ENCODE results near the gene CEBPZ. TPM values are rescaled to one million over a fixed set of nuclear protein-coding genes. Genes with fewer than 3 reads are reported as not detected.

CEBPZ gene
- total and polyA plus RNA-seq, 4 donors = 15.7 to 25.6 (median 19.9) TPM

DNA sequence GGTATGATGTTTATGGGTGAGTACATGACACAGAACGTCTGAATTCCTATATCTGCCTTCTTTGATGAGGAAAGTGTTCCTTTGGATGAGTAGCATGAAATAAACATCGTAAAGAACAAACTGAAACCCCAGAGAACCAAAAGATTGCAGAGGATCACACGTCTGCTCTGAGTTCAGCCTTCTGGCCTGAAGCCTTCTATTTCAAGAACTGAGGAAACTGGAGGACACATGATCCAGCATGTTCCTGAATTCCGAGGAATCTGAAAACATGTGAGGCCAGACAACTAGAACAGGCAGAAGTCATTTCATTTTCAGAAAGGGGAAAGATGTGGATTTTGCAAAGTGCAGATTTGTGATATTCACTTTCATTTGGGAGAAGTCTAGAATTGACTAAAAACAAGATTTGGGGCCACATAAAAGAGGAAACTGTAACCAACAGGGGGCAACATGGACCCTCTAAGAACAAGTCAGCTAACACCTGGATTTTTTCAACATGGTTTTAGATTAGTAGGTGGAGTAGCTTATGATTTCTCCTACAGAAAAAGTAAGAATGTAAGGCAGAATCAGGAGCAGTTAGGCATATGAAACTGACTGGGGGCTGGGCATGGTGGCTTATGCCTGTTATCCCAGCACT, 51.3 kb downstream of the CEBPZ start:
- no peak overlapping the region for H3K9ac ChIP-seq (ENCODE audit: low read depth in 1 of 2, low read length in 2 of 2)
- no peaks in the 10 kb centered on the region for H3K36me3 ChIP-seq (ENCODE audit: control insufficient read depth in 4 of 4, insufficient read depth in 3 of 4, low read depth in 1 of 4, low read length in 3 of 4)
- H3K4me3 ChIP-seq (ENCODE audit: low read depth in 1 of 3, low read length in 3 of 3) = no peak overlapping the region
- H3K27me3 ChIP-seq (ENCODE audit: control insufficient read depth in 4 of 4, insufficient read depth in 4 of 4, low read length in 3 of 4) = no peaks in the 10 kb centered on the region
- TF ChIP-seq RAD21 (IDR thresholded peaks at IDR 0.05) (no peak), ATF3 (IDR thresholded peaks at IDR 0.05) (no peak), GABPA (IDR thresholded peaks at IDR 0.05 in 1 of 2, conservative IDR thresholded peaks at IDR 0.05 in 1 of 2) (no peak), EGR1 (IDR thresholded peaks at IDR 0.05; ENCODE audit: low read depth in 2 of 2) (no peak), TAF1 (conservative IDR thresholded peaks at IDR 0.05) (no peak), YY1 (IDR thresholded peaks at IDR 0.05) (no peak), SP1 (IDR thresholded peaks at IDR 0.05) (no peak), HNF4A (conservative IDR thresholded peaks at IDR 0.05) (no peak), JUND (IDR thresholded peaks at IDR 0.05) (no peak)
- TF ChIP-seq, protein P1, sequence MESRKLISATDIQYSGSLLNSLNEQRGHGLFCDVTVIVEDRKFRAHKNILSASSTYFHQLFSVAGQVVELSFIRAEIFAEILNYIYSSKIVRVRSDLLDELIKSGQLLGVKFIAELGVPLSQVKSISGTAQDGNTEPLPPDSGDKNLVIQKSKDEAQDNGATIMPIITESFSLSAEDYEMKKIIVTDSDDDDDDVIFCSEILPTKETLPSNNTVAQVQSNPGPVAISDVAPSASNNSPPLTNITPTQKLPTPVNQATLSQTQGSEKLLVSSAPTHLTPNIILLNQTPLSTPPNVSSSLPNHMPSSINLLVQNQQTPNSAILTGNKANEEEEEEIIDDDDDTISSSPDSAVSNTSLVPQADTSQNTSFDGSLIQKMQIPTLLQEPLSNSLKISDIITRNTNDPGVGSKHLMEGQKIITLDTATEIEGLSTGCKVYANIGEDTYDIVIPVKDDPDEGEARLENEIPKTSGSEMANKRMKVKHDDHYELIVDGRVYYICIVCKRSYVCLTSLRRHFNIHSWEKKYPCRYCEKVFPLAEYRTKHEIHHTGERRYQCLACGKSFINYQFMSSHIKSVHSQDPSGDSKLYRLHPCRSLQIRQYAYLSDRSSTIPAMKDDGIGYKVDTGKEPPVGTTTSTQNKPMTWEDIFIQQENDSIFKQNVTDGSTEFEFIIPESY (IDR thresholded peaks at IDR 0.05) = no peak
- H3K9me3 ChIP-seq (ENCODE audit: control insufficient read depth in 4 of 4, low read length in 3 of 4) = no peaks in the 10 kb centered on the region
- no peak overlapping the region for H3K27ac ChIP-seq (ENCODE audit: low read depth in 1 of 2, low read length in 2 of 2)
- DNase-seq (ENCODE audit: low spot score) = no peak
- no peaks in the 10 kb centered on the region for H3K4me1 ChIP-seq (ENCODE audit: control insufficient read depth in 4 of 4, insufficient read depth in 4 of 4, low read length in 3 of 4)
- WGBS = 70% methylated on average over 4 of the region's 4 CpGs

GRCh38 chr2:37173741-37174140, 57.7 kb downstream of the CEBPZ start:
- H3K4me3 ChIP-seq (ENCODE audit: low read depth in 1 of 3, low read length in 3 of 3) = no peak overlapping the region
- WGBS = 86% methylated on average over 1 of the region's 1 CpG
- DNase-seq (ENCODE audit: low spot score) = no peak
- H3K9ac ChIP-seq (ENCODE audit: low read depth in 1 of 2, low read length in 2 of 2) = no peak overlapping the region
- no peaks in the 10 kb centered on the region for H3K27me3 ChIP-seq (ENCODE audit: control insufficient read depth in 4 of 4, insufficient read depth in 4 of 4, low read length in 3 of 4)
- H3K36me3 ChIP-seq (ENCODE audit: control insufficient read depth in 4 of 4, insufficient read depth in 3 of 4, low read depth in 1 of 4, low read length in 3 of 4) = no peaks in the 10 kb centered on the region
- no peak overlapping the region for H3K27ac ChIP-seq (ENCODE audit: low read depth in 1 of 2, low read length in 2 of 2)
- TF ChIP-seq EGR1 (IDR thresholded peaks at IDR 0.05; ENCODE audit: low read depth in 2 of 2) (no peak), REST (IDR thresholded peaks at IDR 0.05) (no peak)
- peaks cover 2 to 3% (median 3%) of the 10 kb centered on the region in 4 donors for H3K4me1 ChIP-seq (ENCODE audit: control insufficient read depth in 4 of 4, insufficient read depth in 4 of 4, low read length in 3 of 4)
- no peaks in the 10 kb centered on the region for H3K9me3 ChIP-seq (ENCODE audit: control insufficient read depth in 4 of 4, low read length in 3 of 4)

DNA sequence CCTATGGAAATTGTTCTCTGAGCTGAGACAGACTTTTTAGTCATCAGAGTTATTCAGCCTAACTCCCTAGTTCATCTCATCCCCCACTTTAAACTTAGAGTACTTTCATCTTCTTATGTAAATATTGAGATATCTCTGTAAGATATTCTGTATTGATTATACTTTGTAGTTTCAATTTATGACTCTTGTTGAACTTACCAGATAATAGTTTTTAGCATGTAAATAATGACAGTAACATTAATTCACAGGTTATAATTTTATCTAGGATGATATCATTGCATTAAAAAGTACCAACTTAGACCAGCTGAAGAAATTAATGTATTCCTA, 59.8 kb downstream of the CEBPZ start:
- TF ChIP-seq, protein P1 (IDR thresholded peaks at IDR 0.05) = no peak
- TF ChIP-seq RAD21 (IDR thresholded peaks at IDR 0.05) = no peak
- TF ChIP-seq HNF4G (IDR thresholded peaks at IDR 0.05) = no peak
- TF ChIP-seq, protein P2, sequence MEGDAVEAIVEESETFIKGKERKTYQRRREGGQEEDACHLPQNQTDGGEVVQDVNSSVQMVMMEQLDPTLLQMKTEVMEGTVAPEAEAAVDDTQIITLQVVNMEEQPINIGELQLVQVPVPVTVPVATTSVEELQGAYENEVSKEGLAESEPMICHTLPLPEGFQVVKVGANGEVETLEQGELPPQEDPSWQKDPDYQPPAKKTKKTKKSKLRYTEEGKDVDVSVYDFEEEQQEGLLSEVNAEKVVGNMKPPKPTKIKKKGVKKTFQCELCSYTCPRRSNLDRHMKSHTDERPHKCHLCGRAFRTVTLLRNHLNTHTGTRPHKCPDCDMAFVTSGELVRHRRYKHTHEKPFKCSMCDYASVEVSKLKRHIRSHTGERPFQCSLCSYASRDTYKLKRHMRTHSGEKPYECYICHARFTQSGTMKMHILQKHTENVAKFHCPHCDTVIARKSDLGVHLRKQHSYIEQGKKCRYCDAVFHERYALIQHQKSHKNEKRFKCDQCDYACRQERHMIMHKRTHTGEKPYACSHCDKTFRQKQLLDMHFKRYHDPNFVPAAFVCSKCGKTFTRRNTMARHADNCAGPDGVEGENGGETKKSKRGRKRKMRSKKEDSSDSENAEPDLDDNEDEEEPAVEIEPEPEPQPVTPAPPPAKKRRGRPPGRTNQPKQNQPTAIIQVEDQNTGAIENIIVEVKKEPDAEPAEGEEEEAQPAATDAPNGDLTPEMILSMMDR (IDR thresholded peaks at IDR 0.05; ENCODE audit: low read depth, low read length, missing input control) = no peak
- TF ChIP-seq RXRA (IDR thresholded peaks at IDR 0.05) = no peak
- no peak for TF ChIP-seq TAF1 (conservative IDR thresholded peaks at IDR 0.05)
- H3K27me3 ChIP-seq (ENCODE audit: control insufficient read depth in 4 of 4, insufficient read depth in 4 of 4, low read length in 3 of 4) = no peaks in the 10 kb centered on the region
- H3K4me3 ChIP-seq (ENCODE audit: low read depth in 1 of 3, low read length in 3 of 3) = no peak overlapping the region
- DNase-seq (ENCODE audit: low spot score) = no peak
- peaks cover 2 to 3% (median 3%) of the 10 kb centered on the region in 4 donors for H3K4me1 ChIP-seq (ENCODE audit: control insufficient read depth in 4 of 4, insufficient read depth in 4 of 4, low read length in 3 of 4)
- no peaks in the 10 kb centered on the region for H3K9me3 ChIP-seq (ENCODE audit: control insufficient read depth in 4 of 4, low read length in 3 of 4)
- no peaks in the 10 kb centered on the region for H3K36me3 ChIP-seq (ENCODE audit: control insufficient read depth in 4 of 4, insufficient read depth in 3 of 4, low read depth in 1 of 4, low read length in 3 of 4)
- H3K27ac ChIP-seq (ENCODE audit: low read depth in 1 of 2, low read length in 2 of 2) = no peak overlapping the region
- no peak overlapping the region for H3K9ac ChIP-seq (ENCODE audit: low read depth in 1 of 2, low read length in 2 of 2)

Measured in liver (tissue), 9 donors.